ENCODE results near the gene MBD6. TPM values are rescaled to one million over a fixed set of nuclear protein-coding genes. Genes with fewer than 3 reads are reported as not detected.

The MBD6 gene
- total and polyA plus RNA-seq, 2 of the 8 experiments (the other 6 are each of a cell fraction or from before 2014, with no cell fraction given) = 3.9 to 32.3 TPM

DNA sequence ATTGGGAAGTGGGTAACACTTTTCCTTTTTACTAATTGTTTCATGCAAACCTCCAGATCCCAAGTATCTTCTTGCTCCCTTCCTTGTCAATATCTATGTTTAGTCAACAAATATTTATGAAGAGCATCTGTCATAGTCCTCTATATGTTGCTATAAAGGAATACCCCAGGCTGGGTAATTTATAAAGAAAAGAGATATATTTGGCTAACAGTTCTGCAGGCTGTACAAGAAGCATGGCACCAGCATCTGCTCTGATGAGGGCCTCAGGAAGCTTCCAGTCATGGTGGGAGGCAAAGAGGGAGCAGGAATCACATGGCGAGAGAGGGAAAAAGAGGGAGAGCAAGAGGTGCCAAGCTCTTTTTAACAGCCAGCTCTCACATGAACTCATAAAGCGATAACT lies 31.8 kb downstream of the MBD6 start:
- no peak overlapping the region for H4K5ac ChIP-seq (ENCODE audit: insufficient read length, low read depth, low read length)
- H4K20me1 ChIP-seq (replicated peaks in 1 of 2; ENCODE audit: control insufficient read depth in 1 of 2, insufficient read depth in 2 of 2, low read length in 2 of 2) = peaks cover 7 to 9% of the 10 kb centered on the region in 2 experiments
- ChIA-PET POLR2A (ENCODE audit: partially characterized antibody) (interaction anchor here (0.7 to 2.5 kb wide), 3 partner anchors 14 to 26 kb away, joined by 3 to 6 read pairs (median 3); no protein-coding TSS in a partner anchor), CTCF (ENCODE audit: partially characterized antibody) (interaction anchor here (0.7 to 1.4 kb wide), 4 partner anchors 19 to 341 kb away, joined by 3 to 4 read pairs (median 3); no protein-coding TSS in a partner anchor)
- H3K56ac ChIP-seq (replicated peaks; ENCODE audit: insufficient read length, low read depth, low read length) = no peak overlapping the region
- no peak overlapping the region for H3K4ac ChIP-seq (replicated peaks; ENCODE audit: insufficient read length, low read depth, low read length)
- DNase-seq (ENCODE audit: low read depth in 1 of 2, low spot score in 2 of 2) (no peak), FAIRE-seq (no peak)
- no peak overlapping the region for H3K23ac ChIP-seq (ENCODE audit: insufficient read length)
- no peak overlapping the region for H2BK15ac ChIP-seq (ENCODE audit: low read length)
- H3K9me3 ChIP-seq (ENCODE audit: insufficient read depth in 2 of 2, low read depth in 1 of 2, low read length in 1 of 2) = no peaks in the 10 kb centered on the region
- no peak overlapping the region for H2BK12ac ChIP-seq (ENCODE audit: low read depth, low read length)
- no peak overlapping the region for H2BK5ac ChIP-seq (ENCODE audit: low read depth, low read length)
- peaks cover 10% of the 10 kb centered on the region for H3K79me1 ChIP-seq (ENCODE audit: low read depth, low read length)
- H3K4me2 ChIP-seq (ENCODE audit: insufficient read depth in 1 of 2, low read depth in 2 of 2, low read length in 2 of 2) = no peak overlapping the region
- H3K27ac ChIP-seq (ENCODE audit: low read depth, low read length) = no peak overlapping the region
- peaks cover 0 to 38% of the 10 kb centered on the region in 2 experiments; a peak in 2 of 4 replicates for H3K79me2 ChIP-seq (ENCODE audit: control insufficient read depth in 1 of 2, insufficient read depth in 2 of 2, low read length in 2 of 2)
- no peak overlapping the region for H4K91ac ChIP-seq (replicated peaks; ENCODE audit: insufficient read length, low read length)
- H3K9ac ChIP-seq (replicated peaks in 1 of 4; ENCODE audit: extremely low read depth in 1 of 4, low read depth in 3 of 4, low read length in 3 of 4) = no peak overlapping the region
- no peaks in the 10 kb centered on the region for H3K27me3 ChIP-seq (replicated peaks in 1 of 4; ENCODE audit: control insufficient read depth in 3 of 4, extremely low read depth in 1 of 4, insufficient read depth in 3 of 4, low read length in 3 of 4)
- H2BK20ac ChIP-seq (ENCODE audit: low read length) = no peak overlapping the region
- no peak overlapping the region for H3K14ac ChIP-seq (ENCODE audit: insufficient read length)
- H2AK5ac ChIP-seq (ENCODE audit: low read depth, low read length) = no peak overlapping the region
- no peak overlapping the region for H3K18ac ChIP-seq (ENCODE audit: extremely low read depth, low read length)
- 90% methylated on average over 2 of the region's 2 CpGs; no CpG with 5 or more reads in 1 of the 2 experiments for WGBS, 2 experiments (ENCODE audit: extremely low coverage in 1 of 2, insufficient coverage in 1 of 2, insufficient read length in 1 of 2, insufficient replicate concordance in 2 of 2, low coverage in 1 of 2, low lambda C conversion rate in 2 of 2, missing lambda C conversion rate in 1 of 2)
- no peak overlapping the region for H4K8ac ChIP-seq (ENCODE audit: extremely low read depth, insufficient read depth, low read length)
- H3K36me3 ChIP-seq (ENCODE audit: control insufficient read depth in 2 of 4, insufficient read depth in 4 of 4, low read length in 3 of 4) = no peaks in the 10 kb centered on the region; a peak in 1 of 8 replicates
- no peak overlapping the region for H2BK120ac ChIP-seq (replicated peaks; ENCODE audit: low read depth, low read length)
- peaks cover 12% of the 10 kb centered on the region for H3K23me2 ChIP-seq (ENCODE audit: low read depth, low read length)
- no peak overlapping the region for H2AFZ ChIP-seq (ENCODE audit: low read length)
- H3K4me3 ChIP-seq (ENCODE audit: extremely low read depth in 1 of 4, insufficient read depth in 2 of 4, low read depth in 3 of 4, low read length in 4 of 4) = no peak overlapping the region
- peaks cover 2 to 16% (median 8%) of the 10 kb centered on the region in 4 experiments; a peak in 6 of 7 replicates for H3K4me1 ChIP-seq (replicated peaks in 1 of 4; ENCODE audit: control insufficient read depth in 3 of 4, insufficient read depth in 4 of 4, low read length in 3 of 4)
- no peak for TF ChIP-seq SAP30 (IDR thresholded peaks at IDR 0.05; ENCODE audit: insufficient read depth, insufficient replicate concordance, low read length)
- no peak for TF ChIP-seq HDAC6 (IDR thresholded peaks at IDR 0.05; ENCODE audit: low read depth, low read length)

All from H1 (cell line).